ENCODE measurements around the gene SP1.
A peak's percentile ranks its signal among the peaks of the same experiment; 100 is the strongest.

SP1 gene

DNA sequence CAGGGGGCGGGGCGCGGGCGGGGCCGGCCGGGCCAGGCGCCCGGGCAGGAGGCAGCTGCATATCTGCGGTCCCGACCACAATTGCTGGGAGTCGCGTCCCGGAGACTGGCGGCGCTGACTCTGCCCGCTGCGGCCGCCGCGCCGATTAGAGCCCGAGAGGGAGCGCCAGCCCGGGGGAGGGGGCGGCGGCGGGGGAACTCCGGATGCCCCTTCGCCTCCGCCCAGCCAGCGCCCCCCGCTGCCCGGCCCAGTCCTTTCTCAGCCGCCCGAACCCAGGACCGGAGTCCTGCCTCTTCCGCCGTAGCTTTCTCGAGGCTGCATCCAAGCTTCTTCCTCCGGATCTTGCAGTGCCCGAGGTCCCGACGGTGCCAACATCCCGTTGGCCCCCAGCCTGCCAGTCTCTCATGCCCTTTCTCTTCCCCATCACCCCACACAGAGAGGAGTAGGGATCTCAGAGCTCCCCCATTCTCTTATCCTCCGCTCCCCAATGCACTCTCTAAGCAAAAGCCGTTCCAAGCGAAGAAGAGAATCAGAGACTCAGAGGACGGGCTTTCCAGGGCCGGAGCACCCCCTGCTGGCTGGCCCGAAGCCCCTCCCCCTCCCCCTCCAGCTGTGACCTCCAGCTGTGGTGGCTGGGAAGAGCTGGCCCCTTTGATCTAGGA lies 35.0 kb upstream of the SP1 start:
- in situ Hi-C loops (cut with HindIII; ENCODE audit: low sequenced_read_pairs), result no loop called here
- TF ChIP-seq, protein P1, sequence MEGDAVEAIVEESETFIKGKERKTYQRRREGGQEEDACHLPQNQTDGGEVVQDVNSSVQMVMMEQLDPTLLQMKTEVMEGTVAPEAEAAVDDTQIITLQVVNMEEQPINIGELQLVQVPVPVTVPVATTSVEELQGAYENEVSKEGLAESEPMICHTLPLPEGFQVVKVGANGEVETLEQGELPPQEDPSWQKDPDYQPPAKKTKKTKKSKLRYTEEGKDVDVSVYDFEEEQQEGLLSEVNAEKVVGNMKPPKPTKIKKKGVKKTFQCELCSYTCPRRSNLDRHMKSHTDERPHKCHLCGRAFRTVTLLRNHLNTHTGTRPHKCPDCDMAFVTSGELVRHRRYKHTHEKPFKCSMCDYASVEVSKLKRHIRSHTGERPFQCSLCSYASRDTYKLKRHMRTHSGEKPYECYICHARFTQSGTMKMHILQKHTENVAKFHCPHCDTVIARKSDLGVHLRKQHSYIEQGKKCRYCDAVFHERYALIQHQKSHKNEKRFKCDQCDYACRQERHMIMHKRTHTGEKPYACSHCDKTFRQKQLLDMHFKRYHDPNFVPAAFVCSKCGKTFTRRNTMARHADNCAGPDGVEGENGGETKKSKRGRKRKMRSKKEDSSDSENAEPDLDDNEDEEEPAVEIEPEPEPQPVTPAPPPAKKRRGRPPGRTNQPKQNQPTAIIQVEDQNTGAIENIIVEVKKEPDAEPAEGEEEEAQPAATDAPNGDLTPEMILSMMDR (IDR thresholded peaks at IDR 0.05; ENCODE audit: low read depth, low read length), result peak; percentile 76
- H3K4me3 ChIP-seq (ENCODE audit: low read depth, low read length), result peak overlapping the region; percentile 50
- peak; percentile 72 for DNase-seq (ENCODE audit: low read depth, low spot score)

DNA sequence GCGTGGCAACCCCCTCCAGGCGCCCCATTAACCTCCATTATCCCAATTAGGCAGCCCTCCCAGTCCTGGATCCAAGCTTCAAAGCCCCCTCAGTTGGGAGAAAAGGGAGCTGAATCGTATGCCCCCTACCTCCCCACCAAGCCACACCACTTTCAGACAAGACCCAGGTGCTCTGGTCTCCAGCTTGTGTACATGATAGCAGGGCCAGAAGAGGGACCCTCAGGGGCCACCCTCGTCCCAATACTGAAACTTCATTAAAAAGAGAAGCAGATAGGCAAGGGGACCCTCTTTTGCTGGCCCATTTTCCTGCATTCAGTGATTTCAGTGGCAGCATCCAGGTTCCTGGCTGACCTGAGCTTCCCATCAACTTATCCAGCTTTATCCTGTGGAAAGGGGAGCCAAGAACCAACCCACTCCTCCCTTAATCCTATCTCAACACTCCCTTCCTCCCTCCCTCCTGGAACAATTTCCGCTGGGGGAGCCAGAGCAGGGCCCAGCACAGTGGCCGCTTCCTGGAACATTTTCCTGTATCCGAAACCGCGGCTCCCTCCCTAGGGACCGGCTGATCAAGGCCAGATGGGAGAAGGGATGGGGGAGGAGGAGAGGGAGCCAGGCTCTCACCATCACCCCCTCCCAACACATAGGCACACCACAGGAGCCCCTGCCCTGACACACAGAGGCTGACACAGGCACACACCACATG lies 34.3 kb upstream of the SP1 start:
- no peak for DNase-seq (ENCODE audit: low read depth, low spot score)
- H3K4me3 ChIP-seq (ENCODE audit: low read depth, low read length), result peak overlapping the region; percentile 50
- TF ChIP-seq, protein P1 (IDR thresholded peaks at IDR 0.05; ENCODE audit: low read depth, low read length), result no peak
- in situ Hi-C loops (cut with HindIII; ENCODE audit: low sequenced_read_pairs), result no loop called here

DNA sequence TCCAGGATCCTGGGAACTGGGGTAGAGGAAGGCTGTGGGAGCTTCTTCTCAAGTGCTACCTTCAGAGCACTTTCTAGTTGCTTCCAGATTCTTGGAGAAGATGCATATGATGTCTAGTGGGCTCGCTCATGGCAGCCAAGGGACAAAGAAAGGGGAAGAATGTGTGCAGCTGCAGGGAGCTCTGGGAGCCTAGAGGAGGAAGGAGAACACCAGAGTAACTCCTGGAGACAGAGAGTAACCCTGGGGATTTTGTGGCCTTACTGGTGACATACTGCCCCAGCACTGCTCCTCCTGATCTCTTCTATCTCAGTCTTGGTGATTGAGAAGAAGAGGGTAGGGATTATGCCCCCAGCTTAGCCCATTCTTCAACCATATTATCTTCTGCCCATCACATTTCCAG lies 33.5 kb upstream of the SP1 start:
- DNase-seq (ENCODE audit: low read depth, low spot score), result no peak
- TF ChIP-seq, protein P1 (IDR thresholded peaks at IDR 0.05; ENCODE audit: low read depth, low read length), result no peak
- in situ Hi-C loops (cut with HindIII; ENCODE audit: low sequenced_read_pairs), result no loop called here
- no peak overlapping the region for H3K4me3 ChIP-seq (ENCODE audit: low read depth, low read length)

DNA sequence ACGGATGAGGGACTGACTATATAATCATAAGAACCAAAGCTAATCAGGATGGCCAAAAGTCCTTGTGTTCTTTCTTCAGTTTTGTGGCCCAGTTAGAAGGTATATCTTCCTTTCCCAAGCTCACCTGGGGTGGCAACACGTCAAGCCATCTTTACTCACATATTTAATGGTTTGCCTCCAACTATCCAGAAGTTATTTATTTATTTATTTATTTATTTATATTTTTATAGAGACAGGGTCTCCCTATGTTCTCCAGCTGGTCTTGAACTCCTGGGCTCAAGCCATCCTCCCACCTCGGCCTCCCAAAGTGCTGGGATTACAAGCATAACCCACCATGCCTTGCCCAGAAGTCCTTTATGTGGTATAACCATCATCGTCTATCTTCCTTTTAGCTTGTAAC lies 32.1 kb upstream of the SP1 start:
- no peak for DNase-seq (ENCODE audit: low read depth, low spot score)
- in situ Hi-C loops (cut with HindIII; ENCODE audit: low sequenced_read_pairs), result no loop called here
- TF ChIP-seq, protein P1 (IDR thresholded peaks at IDR 0.05; ENCODE audit: low read depth, low read length), result no peak

DNA sequence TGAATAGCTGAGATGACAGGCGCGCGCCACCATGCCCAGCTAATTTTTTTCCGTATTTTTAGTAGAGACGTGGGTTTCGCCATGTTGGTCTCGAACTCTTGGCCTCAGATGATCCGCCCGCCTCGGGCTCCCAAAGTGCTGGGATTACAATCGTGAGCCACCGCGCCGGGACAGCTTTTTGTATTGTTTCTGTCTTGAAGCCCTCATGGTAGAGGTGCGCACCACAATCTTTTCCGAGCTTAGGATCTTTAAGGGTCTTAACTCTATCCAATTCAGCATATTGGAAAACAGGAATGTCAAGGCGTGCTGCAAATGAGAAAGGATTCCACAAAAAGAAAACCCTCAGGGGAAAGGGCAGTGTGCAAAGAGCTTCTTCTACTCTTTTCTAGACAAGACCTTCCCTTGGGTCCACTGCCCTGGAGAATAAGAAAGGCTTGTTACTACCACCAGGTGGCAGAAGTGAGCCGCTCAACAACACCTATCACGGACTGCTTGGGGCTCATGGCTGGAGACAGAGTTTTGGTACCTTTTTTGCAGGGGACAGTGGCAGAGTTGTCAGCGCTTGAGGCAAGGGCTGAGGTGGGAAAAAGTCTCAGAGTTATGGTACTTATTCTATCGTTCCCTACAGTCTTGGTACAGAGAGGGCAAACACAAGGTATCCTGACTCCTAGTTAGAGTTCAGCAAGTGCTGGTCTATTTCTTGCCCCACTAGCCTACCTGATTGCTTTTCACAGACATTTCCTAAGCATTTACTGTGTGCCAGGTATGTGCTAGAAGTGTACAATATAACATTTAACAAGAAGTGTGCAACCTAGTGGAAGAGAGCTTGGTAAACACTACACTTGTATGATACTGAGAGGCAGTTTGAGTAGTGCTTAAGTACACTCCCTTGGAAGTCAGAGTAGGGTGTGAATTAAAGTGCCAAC lies 27.4 kb upstream of the SP1 start:
- no peak overlapping the region for H3K4me3 ChIP-seq (ENCODE audit: low read depth, low read length)
- DNase-seq (ENCODE audit: low read depth, low spot score), result peak; percentile 85
- TF ChIP-seq, protein P1 (IDR thresholded peaks at IDR 0.05; ENCODE audit: low read depth, low read length), result peak; percentile 82
- in situ Hi-C loops (cut with HindIII; ENCODE audit: low sequenced_read_pairs), result no loop called here

More for the DNA sequence above, 32.1 kb upstream of the SP1 start:
- H3K4me3 ChIP-seq (ENCODE audit: low read depth, low read length), result no peak overlapping the region

DNA sequence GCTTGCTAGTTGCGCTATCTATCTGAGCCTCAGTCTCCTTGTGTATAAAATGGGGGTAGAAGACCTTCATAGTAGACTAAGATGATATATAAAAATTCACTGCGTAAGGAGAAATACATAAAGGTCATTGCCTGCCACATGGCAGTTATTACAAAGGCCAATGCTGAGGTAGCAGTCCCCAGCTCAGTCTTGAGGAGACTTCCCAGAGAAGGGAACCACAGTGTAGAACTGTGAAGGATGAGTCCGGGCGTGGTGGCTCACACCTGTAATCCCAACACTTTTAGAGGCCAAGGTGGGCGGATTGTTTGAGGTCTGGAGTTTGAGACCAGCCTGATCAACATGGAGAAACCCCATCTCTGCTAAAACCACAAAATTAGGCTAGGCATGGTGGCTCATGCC lies 26.7 kb upstream of the SP1 start:
- H3K4me3 ChIP-seq (ENCODE audit: low read depth, low read length), result no peak overlapping the region
- TF ChIP-seq, protein P1 (IDR thresholded peaks at IDR 0.05; ENCODE audit: low read depth, low read length), result no peak
- in situ Hi-C loops (cut with HindIII; ENCODE audit: low sequenced_read_pairs), result no loop called here
- no peak for DNase-seq (ENCODE audit: low read depth, low spot score)

All from astrocyte of the spinal cord (primary cell).